K562 (cell line): ENCODE measurements around the gene TULP1. TPM values are rescaled to one million over a fixed set of nuclear protein-coding genes. Genes with fewer than 3 reads are reported as not detected.
A peak's percentile ranks its signal among the peaks of the same experiment; 100 is the strongest.

ENCODE experiments used
- ATAC-seq: fragments of 200-7000 bp; cut with Tn5 transposase; 3 replicates; pipeline ENCODE4 v1.9.1; 2020; ENCODE audit warnings: moderate library complexity
- BruUV-seq: library from RNA; stranded (reverse); fragments of 400-500 nt; replicated peaks from 2 replicates; lab custom pipeline; 2021; lab: Mats Ljungman, UMichigan
- CTCF ChIA-PET: fragments of 300-600 bp; formaldehyde crosslinking; extraction: SDS; loops from one replicate; lab custom pipeline; 2021; ENCODE audit warnings: low intra/inter-chr PET ratio; lab: Yijun Ruan, JAX
- POLR2A ChIA-PET: fragments of 300-600, 350-650 bp; sonication (Branson Sonifier 250); formaldehyde crosslinking; extraction: SDS; loops from one replicate; lab custom pipeline; 2021; ENCODE audit warnings: antibody characterized with exemption, inconsistent platforms; lab: Yijun Ruan, JAX
- DNase-seq, 4 experiments: peaks; one replicate each; pipeline versions ENCODE4 v3.0.0 to v3.0.0-alpha.2; 2011 to 2018; ENCODE audit warnings: low spot score in 3 of 4, mixed read lengths in 3 of 4; ENCODE audit errors: extremely low read depth in 1 of 4
- FAIRE-seq: peaks from 2 replicates; lab custom pipeline; 2011; peaks lifted over from hg19 to GRCh38; lab: Jason Lieb, UNC
- H2AFZ ChIP-seq: 2 replicates; pipeline ENCODE4 v1.6.0; 2011; ENCODE audit warnings: low read depth, low read length, control low read depth, inconsistent platforms
- H3K27ac ChIP-seq: fragments of 200-600 bp; 3 replicates; pipeline ENCODE4 v1.8.0; 2011; ENCODE audit warnings: low read depth, mild to moderate bottlenecking, control low read depth, inconsistent platforms, low read length, moderate library complexity, mixed read lengths; ENCODE audit errors: extremely low read depth
- H3K27me3 ChIP-seq, 2 experiments: fragments of 300-600 bp in 1 of 2; 2 replicates in 1 of 2; 3 replicates in 1 of 2; pipeline versions ENCODE4 v1.6.0 to v1.8.0; 2011; ENCODE audit warnings: inconsistent platforms in 2 of 2, low read length in 2 of 2, mild to moderate bottlenecking in 1 of 2, mixed read lengths in 1 of 2, moderate library complexity in 1 of 2; ENCODE audit not compliant: control insufficient read depth in 2 of 2, insufficient read depth in 2 of 2
- H3K36me3 ChIP-seq: fragments of 300-600 bp; 3 replicates; pipeline ENCODE4 v1.8.0; 2011; ENCODE audit warnings: mild to moderate bottlenecking, low read length, inconsistent platforms; ENCODE audit not compliant: control insufficient read depth, insufficient read depth
- H3K4me1 ChIP-seq, 2 experiments: fragments of 200-600 bp in 1 of 2; replicated peaks in 1 of 2; 2 replicates in 1 of 2; 3 replicates in 1 of 2; pipeline versions ENCODE4 v1.5.1 to v1.8.0; 2011; ENCODE audit warnings: inconsistent platforms in 2 of 2, low read length in 2 of 2, mild to moderate bottlenecking in 1 of 2, mixed read lengths in 1 of 2, moderate library complexity in 1 of 2; ENCODE audit not compliant: control insufficient read depth in 2 of 2, insufficient read depth in 2 of 2
- H3K4me2 ChIP-seq: 2 replicates; pipeline ENCODE4 v1.6.1; 2011; ENCODE audit warnings: low read length, control low read depth, inconsistent platforms, mixed read lengths; ENCODE audit not compliant: insufficient read depth
- H3K4me3 ChIP-seq: fragments of 200-600 bp; sonication (generic), shearing (Covaris generic); 2 replicates; pipeline ENCODE4 v1.5.1; 2016; ENCODE audit warnings: control low read depth, inconsistent platforms
- H3K79me2 ChIP-seq: fragments of 200-600 bp; 3 replicates; pipeline ENCODE4 v1.8.0; 2011; ENCODE audit warnings: low read length, inconsistent platforms; ENCODE audit not compliant: control insufficient read depth, insufficient read depth
- H3K9ac ChIP-seq, 2 experiments: 2 replicates each; pipeline versions ENCODE4 v1.6.0 to v1.6.1; 2011; ENCODE audit warnings: low read depth in 2 of 2, low read length in 2 of 2, control low read depth in 1 of 2, inconsistent platforms in 1 of 2, mild to moderate bottlenecking in 1 of 2, mixed read lengths in 1 of 2; ENCODE audit not compliant: insufficient read depth in 1 of 2
- H3K9me1 ChIP-seq: one replicate; pipeline ENCODE4 v1.6.0; 2011; ENCODE audit warnings: inconsistent platforms, mild to moderate bottlenecking, low read length, moderate library complexity; ENCODE audit not compliant: control insufficient read depth, insufficient read depth
- H3K9me3 ChIP-seq: replicated peaks from 2 replicates; pipeline ENCODE4 v1.5.1; 2011; ENCODE audit warnings: low read depth, low read length, inconsistent platforms; ENCODE audit not compliant: control insufficient read depth, insufficient read depth
- H4K20me1 ChIP-seq: replicated peaks from 2 replicates; pipeline ENCODE4 v1.6.1; 2011; ENCODE audit warnings: low read length, inconsistent platforms, mixed read lengths; ENCODE audit not compliant: control insufficient read depth, insufficient read depth
- CBX2 ChIP-seq: fragments of 200-600 bp; sonication (generic); IDR thresholded peaks from one replicate; pipeline ENCODE4 v1.6.1; 2012; ENCODE audit warnings: mild to moderate bottlenecking, low read length, inconsistent platforms; ENCODE audit not compliant: insufficient read depth, poor library complexity, severe bottlenecking
- ETV5 ChIP-seq: sonication (generic); formaldehyde crosslinking; IDR thresholded peaks from 2 replicates; pipeline ENCODE4 v1.4.0; 2020; ENCODE audit warnings: low read depth, mild to moderate bottlenecking, missing genetic modification reagents
- FOXK1 ChIP-seq: sonication (generic); formaldehyde crosslinking; IDR thresholded peaks from 2 replicates; pipeline ENCODE4 v1.8.0; 2022; ENCODE audit warnings: missing genetic modification reagents, mild to moderate bottlenecking, borderline replicate concordance
- HNRNPUL1 ChIP-seq: fragments of 200-400 bp; formaldehyde crosslinking; IDR thresholded peaks from 2 replicates; pipeline ENCODE4 v1.6.1; 2017; ENCODE audit warnings: low read length
- KDM5B ChIP-seq: fragments of 200-600 bp; sonication (generic); IDR thresholded peaks from 2 replicates; pipeline ENCODE4 v1.6.1; 2012; ENCODE audit warnings: low read depth, mild to moderate bottlenecking, moderate library complexity, low read length, control low read depth, inconsistent platforms; ENCODE audit not compliant: insufficient replicate concordance
- ZBTB7A ChIP-seq: IDR thresholded peaks from 2 replicates; pipeline ENCODE4 v1.6.1; 2011; ENCODE audit warnings: low read depth, mild to moderate bottlenecking, low read length, moderate library complexity, borderline replicate concordance; ENCODE audit not compliant: control insufficient read depth
- ZNF239 ChIP-seq: fragments of 250-450 bp; sonication (Bioruptor Pico); IDR thresholded peaks from 2 replicates; pipeline ENCODE4 v1.4.0; 2020; ENCODE audit warnings: mild to moderate bottlenecking
- WGBS: fragments of 100-300 bp; shearing (Covaris generic); methylation state at CpG from one replicate; pipeline ENCODE4 v1.1.6; 2016; ENCODE audit warnings: low coverage, mixed read lengths; ENCODE audit not compliant: insufficient coverage; ENCODE audit errors: missing lambda C conversion rate; 5-methylcytosine and 5-hydroxymethylcytosine counted together
- in situ Hi-C: fragments of 300-500 bp; cut with MboI; formaldehyde crosslinking; loops from 4 replicates; pipeline ENCODE4 v1.15.0; 2018; ENCODE audit warnings: inconsistent platforms, mixed read lengths
- intact Hi-C: fragments of 100-400 bp; cut with micrococcal nuclease; formaldehyde crosslinking; loops from 2 replicates; pipeline ENCODE4 v1.14.2; 2022
- polyA plus RNA-seq, 8 experiments: library from polyadenylated mRNA; depleted of rRNA in 4 of 8; stranded (reverse) in 5 of 8; unstranded in 3 of 8; fragments of >200 nt; fragmentation: Nextera tagmentation in 2 of 8; fragmentation: Illumina TruSeq in 1 of 8; extraction: Ambion mirVana in 2 of 8; extraction: Trizol in 1 of 8; gene quantifications; 2 replicates each; pipeline versions ENCODE4 v1.2.1 to v1.2.3, GENCODE V29; 2011 to 2014; ENCODE audit warnings: inconsistent platforms in 1 of 8, missing spikeins in 1 of 8
- total RNA-seq, 7 experiments: library from RNA; depleted of rRNA in 6 of 7; stranded (reverse); fragments of >200 nt in 6 of 7; fragmentation: Illumina TruSeq in 2 of 7; extraction: Trizol in 2 of 7; gene quantifications; 2 replicates each; pipeline versions ENCODE4 v1.2.1 to v1.2.3, GENCODE V29; 2011 to 2021; ENCODE audit warnings: low replicate concordance in 1 of 7
- TF ChIP-seq, protein P1 (sequence below), 2 experiments: fragments of 200-800 bp in 1 of 2; sonication (Bioruptor generic) in 1 of 2; sonication (generic) in 1 of 2; formaldehyde crosslinking in 1 of 2; IDR thresholded peaks in 1 of 2; conservative IDR thresholded peaks in 1 of 2; 2 replicates each; pipeline versions ENCODE4 v1.5.0 to v1.6.1; 2016 to 2020; ENCODE audit warnings: missing compliant biosample characterization in 1 of 2, missing genetic modification characterization in 1 of 2, missing genetic modification reagents in 1 of 2
- TF ChIP-seq, protein P2 (sequence below): sonication (generic); formaldehyde crosslinking; IDR thresholded peaks from 2 replicates; pipeline ENCODE4 v1.8.0; 2022; ENCODE audit warnings: missing genetic modification reagents, mild to moderate bottlenecking, moderate library complexity, borderline replicate concordance

TULP1 gene
- total and polyA plus RNA-seq, 9 of the 15 experiments (the other 6 are each of a cell fraction or from before 2014, with no cell fraction given): 0.06 to 0.17 (median 0.09) TPM; not detected in 6

DNA sequence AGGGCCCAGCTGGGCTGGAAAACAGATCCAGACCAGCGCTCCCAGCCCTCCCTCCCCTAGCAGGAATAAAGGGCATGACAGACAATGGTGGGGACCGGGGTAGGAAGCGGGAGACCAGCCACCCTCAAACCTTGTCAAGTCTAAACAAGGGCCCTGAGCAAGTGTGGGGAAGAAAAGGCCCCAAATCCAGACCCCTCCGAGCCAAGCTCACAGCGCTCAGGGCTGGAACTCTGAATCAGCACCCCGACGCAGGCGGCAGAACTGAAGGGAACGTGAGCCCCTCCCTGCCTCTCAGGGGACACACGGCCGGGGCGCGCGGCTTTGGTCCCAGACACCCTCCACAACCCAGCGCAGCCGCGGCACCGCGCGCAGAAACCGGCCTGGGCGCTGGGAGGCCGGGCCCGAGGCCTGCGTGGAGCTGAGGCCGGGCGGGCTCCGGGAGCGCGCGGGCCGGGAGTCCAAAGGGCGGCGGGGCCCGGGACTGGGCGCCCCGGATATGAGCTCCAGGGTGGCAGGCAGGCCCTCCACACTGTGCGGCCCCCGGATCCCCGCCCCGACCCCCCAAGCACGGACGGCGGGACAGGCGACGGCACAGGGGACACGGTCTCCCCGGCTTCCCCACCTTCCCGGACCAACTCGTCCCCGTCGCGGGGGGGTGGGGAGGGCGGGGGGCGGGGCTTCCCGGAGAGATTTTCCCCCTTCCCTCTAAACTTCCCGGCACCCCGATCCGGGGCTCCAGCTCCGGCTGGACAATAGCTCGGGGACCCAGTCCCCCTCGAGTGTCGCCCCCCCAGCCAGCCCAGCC lies 16.5 kb downstream of the TULP1 start (continued):
- TF ChIP-seq, protein P1, sequence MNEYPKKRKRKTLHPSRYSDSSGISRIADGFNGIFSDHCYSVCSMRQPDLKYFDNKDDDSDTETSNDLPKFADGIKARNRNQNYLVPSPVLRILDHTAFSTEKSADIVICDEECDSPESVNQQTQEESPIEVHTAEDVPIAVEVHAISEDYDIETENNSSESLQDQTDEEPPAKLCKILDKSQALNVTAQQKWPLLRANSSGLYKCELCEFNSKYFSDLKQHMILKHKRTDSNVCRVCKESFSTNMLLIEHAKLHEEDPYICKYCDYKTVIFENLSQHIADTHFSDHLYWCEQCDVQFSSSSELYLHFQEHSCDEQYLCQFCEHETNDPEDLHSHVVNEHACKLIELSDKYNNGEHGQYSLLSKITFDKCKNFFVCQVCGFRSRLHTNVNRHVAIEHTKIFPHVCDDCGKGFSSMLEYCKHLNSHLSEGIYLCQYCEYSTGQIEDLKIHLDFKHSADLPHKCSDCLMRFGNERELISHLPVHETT (CRISPR knock-in tag; conservative IDR thresholded peaks at IDR 0.05 in 1 of 2, IDR thresholded peaks at IDR 0.05 in 1 of 2): no peak
- TF ChIP-seq, all 486 proteins: peak for 39

DNA sequence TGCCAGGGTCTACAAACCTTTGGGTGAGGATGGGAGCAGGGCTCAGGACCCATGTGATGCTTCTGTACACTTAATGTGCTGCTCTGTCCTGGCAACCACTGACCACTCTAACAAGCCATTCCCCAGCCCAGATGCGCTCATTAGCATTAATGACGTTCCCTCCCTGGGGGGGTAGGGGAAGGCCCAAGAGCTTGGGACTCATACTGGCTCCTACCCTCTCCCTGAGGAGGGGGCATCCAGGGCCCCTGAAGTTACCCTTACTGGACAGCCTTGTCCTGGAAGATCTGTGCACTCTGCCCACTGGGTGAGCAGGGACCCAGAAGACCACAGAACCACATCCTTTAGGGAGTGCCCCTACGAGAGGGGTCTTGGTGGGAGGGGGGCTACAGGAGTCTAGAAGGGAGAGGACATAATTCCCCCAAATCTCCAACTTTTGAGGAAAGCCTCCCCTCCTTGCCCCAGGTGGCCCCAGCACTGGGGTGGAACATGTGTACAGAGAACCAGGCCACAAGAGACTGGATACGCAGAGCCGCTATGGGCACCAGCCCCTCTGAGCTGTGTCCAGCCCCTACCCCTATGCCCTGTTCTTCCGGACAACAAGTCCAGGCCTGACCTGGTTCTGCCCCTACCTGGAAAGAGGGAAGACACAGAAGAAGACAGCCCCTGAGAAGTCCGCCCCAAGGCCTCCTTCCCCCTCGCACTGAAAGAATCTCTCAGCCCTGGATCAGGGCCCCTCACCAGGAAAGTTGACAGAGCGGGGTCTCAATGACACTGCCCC lies 17.2 kb downstream of the TULP1 start:
- in situ Hi-C loops (no loop called here), intact Hi-C loops (no loop called here)
- TSS peak; percentile 41 for BruUV-seq
- Histone ChIP-seq H3K9ac (peak overlapping the region; percentile 70 to 91), H2AFZ (no peak overlapping the region), H3K36me3 (no peaks in the 10 kb centered on the region), H3K27me3 (no peaks in the 10 kb centered on the region), H4K20me1 (peaks cover 24% of the 10 kb centered on the region; the same call in 1 of the 2 replicates), H3K9me3 (no peaks in the 10 kb centered on the region), H3K9me1 (peaks cover 3% of the 10 kb centered on the region)
- ATAC-seq: no peak
- CTCF ChIA-PET: interaction anchor here (0.6 kb wide), 1 partner anchor 154 kb away, joined by 3 read pairs; no protein-coding TSS in a partner anchor
- POLR2A ChIA-PET: interaction anchor here (0.7 to 3.5 kb wide), 6 partner anchors 13 to 208 kb away, joined by 3 to 50 read pairs (median 4); partner anchors contain the start of gene RPL10A
- TF ChIP-seq KDM5B (peak; percentile 47), ZBTB7A (peak; percentile 28; the same call in 1 of the 2 replicates), ETV5 (0 out of 2 replicates have a peak, but pooled peaks have one; percentile 30), ZNF239 (no peak), CBX2 (no peak), HNRNPUL1 (no peak), FOXK1 (0 out of 2 replicates have a peak, but pooled peaks have one; percentile 45)
- TF ChIP-seq, protein P2, sequence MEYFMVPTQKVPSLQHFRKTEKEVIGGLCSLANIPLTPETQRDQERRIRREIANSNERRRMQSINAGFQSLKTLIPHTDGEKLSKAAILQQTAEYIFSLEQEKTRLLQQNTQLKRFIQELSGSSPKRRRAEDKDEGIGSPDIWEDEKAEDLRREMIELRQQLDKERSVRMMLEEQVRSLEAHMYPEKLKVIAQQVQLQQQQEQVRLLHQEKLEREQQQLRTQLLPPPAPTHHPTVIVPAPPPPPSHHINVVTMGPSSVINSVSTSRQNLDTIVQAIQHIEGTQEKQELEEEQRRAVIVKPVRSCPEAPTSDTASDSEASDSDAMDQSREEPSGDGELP: peak; percentile 54; the same call in 1 of the 2 replicates
- TF ChIP-seq, all 486 proteins: peak for 5
- H3K4me2 ChIP-seq: peak overlapping the region; percentile 74
- 78% methylated on average over 8 of the region's 9 CpGs for WGBS
- H3K27ac ChIP-seq: no peak overlapping the region
- peaks cover 37% of the 10 kb centered on the region for H3K79me2 ChIP-seq
- no peak for DNase-seq
- FAIRE-seq: no peak
- H3K4me3 ChIP-seq: peak overlapping the region; percentile 69
- peaks cover 43 to 65% of the 10 kb centered on the region in 2 experiments for H3K4me1 ChIP-seq
